NCI-H748 (cell line): ENCODE results near the gene IBA57.
A peak's percentile ranks its signal among the peaks of the same experiment; 100 is the strongest.

Experiments
- DNase-seq: peaks from one replicate; lab custom pipeline; 2025; ENCODE audit not compliant: unreplicated experiment; lab: John Stamatoyannopoulos, UW

Gene IBA57

DNA sequence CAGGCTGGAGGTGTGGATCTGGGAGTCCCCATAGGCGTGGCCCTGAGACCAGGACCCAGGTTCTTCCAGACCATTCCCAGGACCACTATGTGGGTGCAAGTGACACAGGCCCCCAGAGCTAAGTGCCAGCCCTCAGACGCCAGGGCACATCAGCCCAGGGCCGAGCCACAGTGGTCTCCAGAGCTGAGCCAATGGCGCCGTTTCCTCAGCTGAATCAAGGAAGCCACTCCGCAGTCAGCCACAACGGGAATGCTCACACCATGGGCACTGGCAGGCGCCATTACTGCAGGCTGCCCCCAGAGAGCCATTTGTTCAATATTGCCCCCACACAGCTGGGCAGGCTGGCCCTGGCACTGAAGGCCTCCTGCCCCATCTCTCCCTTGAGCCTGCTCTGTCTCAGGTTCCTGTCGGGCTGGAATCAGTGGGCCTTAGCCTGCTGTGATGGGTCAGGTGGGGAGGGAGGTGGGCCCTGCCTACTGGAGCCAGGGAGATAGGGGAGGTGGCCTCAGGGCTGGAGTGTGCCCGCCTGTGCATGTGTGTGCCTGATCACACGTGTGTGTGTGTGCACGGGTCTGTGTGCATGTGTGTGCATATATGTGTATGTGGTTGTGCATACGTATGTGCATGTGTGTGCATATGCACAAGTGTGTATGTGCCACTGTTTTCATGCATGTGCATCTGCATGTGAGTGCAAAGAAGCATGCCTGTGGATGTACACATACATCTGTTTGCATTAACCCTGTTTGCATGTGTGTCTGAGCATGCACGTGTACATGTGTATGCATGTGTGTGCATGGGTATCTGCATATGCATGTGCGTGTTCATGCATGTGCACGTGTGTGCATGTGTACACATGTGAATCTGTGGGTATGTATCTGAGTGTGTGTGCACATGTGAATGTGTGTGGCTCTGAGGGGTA is 9.7 kb upstream of the IBA57 start:
- DNase-seq: no peak

- no peak for DNase-seq
Measured at GRCh38 chr1:228156515-228156881, 9.1 kb upstream of the IBA57 start.

- no peak for DNase-seq
Measured at GRCh38 chr1:228156941-228157728, 8.5 kb upstream of the IBA57 start.

GRCh38 chr1:228157729-228158126 is 7.9 kb upstream of the IBA57 start:
- DNase-seq: no peak

GRCh38 chr1:228158151-228159007 is 7.2 kb upstream of the IBA57 start:
- no peak for DNase-seq

- DNase-seq: no peak
Measured at GRCh38 chr1:228159008-228159665, 6.5 kb upstream of the IBA57 start.

DNA sequence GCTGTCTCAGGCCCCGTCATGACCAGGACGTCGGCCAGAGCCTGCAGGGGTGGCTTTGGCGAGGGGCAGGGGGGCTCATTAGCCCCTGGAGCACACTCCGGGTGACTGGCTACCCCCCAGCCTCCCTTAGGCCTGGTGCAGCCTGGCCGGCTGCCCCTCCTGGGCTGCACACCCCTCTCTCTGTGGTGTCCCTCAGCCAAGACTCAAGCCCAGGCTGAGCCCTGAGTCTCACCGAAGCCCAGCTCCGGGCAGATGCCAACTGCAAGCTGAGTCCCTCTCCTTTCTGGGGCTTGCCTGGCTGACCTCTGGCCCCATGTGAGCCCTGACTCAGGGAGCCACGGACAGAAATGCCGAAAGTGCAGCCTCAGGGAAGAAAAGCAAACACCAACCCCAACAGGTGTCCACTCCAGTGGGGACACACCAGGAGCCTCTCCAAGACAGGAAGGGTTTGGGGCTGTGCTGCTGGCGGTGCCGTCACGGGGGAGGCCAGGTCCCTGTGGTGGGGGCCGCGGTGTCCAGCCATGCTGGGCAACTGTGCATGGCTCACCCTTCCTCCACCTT is 5.3 kb upstream of the IBA57 start:
- no peak for DNase-seq

DNA sequence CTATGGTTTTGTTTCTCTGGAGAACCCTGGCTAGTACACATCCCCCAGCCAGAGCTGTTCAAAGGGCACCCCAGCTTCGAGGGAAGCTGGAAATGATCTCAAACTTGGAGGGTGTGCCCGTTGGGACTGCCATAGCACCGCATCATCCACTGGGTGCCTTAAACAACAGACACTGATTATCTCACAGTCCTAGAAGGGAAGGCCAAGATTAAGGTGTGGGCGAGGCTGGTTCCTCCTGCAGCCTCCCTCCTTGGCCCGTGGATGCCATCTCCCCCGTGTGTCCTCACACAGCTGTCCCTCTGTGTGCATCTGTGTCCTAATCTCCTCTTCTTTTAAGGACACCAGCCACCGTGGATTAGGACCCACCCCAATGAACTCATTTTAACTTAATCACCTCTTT is 4.2 kb upstream of the IBA57 start:
- no peak for DNase-seq

DNA sequence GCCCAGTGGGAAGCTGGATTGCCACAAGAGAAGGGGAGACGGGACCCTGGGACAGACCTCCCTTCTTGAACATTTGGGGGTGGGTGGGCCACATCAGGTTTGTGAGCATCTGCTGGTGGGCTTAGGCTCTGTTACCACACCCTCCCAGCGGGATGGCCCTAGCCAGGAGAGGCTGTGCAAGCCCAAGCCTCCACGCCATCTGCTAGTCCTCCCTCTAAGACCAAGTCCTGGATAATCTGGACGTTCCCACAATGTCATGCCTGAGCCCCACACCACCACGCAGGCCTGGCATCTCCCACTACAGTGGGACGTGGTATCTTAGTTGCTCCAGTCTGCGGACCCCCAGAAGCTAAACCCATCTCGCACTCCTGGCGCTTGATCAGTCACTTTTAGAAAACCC is 3.7 kb upstream of the IBA57 start:
- no peak for DNase-seq

DNA sequence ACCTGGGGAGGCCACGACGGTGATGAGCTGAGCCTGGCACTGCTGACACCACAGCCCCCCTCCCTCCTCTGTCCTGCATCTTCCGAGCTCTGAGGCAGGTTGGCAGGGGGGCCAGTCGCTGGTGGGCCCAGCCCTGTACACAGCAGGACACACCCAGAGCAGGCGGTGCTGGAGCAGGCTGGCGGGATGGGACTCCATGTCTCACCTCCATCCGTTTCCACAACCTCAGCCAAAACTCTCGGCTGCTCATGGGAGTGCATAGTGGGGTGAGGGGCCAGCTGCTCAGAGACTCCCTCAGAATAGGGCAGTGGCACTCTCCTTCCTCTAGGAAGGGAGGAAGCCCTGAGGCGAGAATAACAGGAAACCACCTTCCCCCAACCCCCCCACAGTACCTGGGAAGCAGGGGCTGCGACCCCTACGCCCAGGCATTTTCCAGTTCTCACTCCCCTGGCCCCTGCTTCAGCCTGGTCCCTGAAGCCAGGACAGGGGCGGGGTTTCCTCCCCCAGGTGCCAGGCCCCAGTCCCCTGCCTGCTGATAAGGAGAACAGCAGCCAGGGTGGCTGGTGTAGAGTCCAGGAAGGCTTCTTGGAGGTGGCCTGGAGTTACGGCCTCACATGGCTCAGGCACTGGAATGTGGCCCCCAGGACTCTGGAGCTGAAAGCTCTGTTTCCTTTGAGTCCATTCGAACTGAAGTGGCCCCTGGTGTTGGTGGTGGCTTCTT is 3.2 kb upstream of the IBA57 start:
- no peak for DNase-seq

DNA sequence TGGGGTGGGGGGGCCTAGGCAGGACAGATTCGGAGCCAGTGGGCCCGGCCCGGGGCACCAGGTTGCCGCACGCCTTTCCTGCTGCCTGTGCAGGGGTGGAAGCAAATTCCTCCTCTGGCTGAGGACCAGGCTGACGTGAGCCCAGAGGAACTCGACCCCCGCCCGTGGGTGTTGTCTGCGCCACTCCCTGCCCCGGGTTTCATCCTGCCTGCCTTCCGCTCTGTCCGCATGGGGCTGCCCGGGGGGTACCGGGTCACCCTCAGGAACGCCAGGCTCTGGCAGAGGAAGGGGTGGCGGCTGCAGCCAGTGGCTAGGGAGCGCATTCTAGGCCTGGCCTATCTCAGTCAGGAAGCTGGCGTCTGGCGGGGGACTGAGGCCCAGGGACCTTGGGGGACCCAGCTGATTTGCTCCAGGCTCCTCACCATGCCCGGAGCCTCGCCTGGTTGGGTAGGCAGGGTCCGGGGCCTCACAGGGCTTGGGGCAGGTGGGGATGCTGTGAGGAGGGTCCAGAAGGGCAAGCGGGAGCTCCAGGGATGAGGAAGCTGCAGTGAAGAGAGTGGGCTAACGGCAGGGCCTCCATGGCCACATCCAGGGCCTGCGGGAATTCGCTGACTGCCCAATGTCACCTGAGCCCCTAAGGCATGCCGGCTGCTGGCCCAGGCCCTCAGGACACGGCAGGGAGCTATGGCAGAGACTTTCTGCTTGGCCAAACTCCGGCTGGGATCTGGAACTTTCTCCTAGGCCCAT is 2.4 kb upstream of the IBA57 start:
- no peak for DNase-seq

DNA sequence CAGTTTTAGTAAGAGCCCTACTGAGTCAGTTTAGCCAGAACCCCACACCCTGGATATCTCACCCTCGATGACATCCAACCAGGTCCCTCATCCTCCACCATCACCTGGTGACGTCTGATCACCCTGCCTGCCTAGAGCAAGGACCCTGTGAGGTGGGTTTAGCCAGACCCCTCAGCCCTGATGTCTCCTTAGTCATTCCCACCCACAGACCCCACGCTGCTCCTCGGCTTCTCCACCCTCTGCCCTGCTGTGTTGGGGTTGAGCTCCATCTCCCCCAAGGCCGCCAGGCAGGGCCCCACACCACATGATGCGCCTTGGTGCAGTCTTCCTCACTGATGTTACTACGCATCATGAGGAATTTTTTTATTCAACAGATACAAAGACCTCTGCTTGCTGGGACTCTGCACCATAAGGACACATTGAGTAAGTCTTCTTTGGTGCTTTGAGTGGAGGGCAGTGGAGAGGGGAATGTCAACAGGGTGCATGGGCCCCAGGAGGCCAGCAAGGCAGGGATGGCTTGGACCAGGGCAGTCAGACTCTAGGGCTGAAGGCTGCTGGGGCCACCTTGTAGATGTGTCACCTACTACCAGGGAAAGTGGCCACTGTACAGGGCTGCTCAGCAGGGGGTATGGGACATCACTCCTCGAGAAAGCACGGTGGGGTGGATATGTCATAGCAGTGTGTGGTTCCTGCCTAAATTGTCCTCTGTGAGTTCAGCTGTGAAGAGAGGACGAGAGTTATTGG is 1.7 kb upstream of the IBA57 start:
- no peak for DNase-seq

- DNase-seq: peak; percentile 20
Measured at GRCh38 chr1:228164561-228165371, 838 bp upstream of the IBA57 start.

DNA sequence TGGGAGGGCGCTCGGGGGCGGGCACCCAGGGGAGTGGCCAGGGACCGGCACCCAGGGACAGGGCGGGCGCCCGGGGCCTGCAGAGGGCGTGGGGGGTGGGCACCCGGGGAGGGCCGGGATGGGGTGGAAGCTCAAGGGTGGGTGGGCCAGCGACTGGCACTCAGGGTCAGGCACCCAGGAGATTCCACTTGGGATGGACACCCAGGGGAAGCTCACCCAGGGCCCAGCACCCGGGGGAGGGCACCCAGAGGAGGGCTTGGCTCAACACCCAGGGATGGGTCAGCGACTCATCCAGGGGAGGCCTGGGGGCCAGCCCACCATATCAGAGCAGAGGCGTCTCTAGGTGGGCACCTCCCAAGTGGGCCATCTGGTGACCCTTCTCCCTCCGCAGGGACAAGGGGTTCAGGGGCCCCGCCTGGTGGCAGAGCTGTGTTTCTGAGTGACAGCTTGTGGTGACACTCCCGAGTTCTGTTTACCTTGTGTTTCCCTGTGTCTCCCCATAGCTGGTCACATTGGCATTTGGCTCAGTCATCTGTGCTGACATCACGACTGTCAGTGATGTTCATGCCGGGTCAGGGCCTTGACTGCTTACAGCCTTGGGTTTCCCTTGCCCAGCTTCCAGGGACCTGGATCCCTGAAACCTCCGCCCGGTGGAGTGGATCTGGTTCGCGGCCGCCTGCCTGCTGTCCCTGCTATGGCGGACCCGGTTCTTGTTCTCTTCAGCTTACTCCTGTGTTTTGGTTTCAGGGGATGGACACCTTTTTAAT is 749 bp downstream of the IBA57 start:
- peak; percentile 44 for DNase-seq

DNA sequence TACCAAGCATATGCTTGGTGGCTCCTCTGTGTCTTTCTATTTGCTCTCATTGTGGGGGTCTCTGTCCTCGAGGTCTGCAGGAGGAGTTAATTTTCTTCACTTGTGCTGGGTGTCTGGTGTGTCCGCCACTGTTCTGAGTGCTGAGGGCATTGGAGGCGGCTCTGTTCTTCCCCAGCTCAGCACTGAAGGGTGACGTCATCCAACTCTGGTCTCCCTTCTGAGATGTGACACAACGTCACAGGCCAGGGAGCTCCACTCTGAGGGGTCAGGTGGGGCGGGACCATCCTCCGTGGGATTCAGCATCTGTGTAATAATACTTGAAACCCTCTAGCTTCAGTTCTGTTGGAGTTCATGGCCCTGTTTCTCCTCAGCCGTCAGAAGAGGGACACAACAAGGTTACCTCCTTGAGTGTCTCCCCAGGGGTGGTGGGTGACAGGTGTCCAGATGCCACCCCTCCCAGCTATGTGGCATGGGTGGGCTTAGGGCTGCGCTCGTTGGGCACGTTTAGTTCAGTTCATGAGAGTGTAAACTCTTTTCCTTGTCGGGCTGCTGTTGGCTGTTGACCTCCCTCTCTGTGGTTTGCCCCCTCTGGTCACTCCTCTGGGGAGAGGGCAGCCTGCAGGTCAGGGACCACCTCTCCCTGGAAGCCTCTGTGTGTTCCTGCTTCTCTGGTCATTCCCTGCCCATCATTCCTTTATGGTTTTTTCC is 3.1 kb downstream of the IBA57 start:
- DNase-seq: no peak

GRCh38 chr1:228169345-228169744 is 3.7 kb downstream of the IBA57 start:
- DNase-seq: no peak
